Tongue (tissue), 2 donors: ENCODE results near the gene PREB. TPM values are rescaled to one million over a fixed set of nuclear protein-coding genes. Genes with fewer than 3 reads are reported as not detected.

Experiments
- DNase-seq: peaks from one replicate; pipeline ENCODE4 v3.0.0-alpha.2; 2015
- total RNA-seq: library from RNA; depleted of rRNA; stranded (reverse); fragments of >200 nt; gene quantifications from one replicate; pipeline ENCODE4 v1.2.3, GENCODE V29; 2014

The PREB gene
- total RNA-seq, 1 donor from 2014 or later = 52.6 TPM

- DNase-seq = peak; percentile 68
These were observed 51.5 kb downstream of the PREB start for GRCh38 chr2:27082773-27083409.

DNA sequence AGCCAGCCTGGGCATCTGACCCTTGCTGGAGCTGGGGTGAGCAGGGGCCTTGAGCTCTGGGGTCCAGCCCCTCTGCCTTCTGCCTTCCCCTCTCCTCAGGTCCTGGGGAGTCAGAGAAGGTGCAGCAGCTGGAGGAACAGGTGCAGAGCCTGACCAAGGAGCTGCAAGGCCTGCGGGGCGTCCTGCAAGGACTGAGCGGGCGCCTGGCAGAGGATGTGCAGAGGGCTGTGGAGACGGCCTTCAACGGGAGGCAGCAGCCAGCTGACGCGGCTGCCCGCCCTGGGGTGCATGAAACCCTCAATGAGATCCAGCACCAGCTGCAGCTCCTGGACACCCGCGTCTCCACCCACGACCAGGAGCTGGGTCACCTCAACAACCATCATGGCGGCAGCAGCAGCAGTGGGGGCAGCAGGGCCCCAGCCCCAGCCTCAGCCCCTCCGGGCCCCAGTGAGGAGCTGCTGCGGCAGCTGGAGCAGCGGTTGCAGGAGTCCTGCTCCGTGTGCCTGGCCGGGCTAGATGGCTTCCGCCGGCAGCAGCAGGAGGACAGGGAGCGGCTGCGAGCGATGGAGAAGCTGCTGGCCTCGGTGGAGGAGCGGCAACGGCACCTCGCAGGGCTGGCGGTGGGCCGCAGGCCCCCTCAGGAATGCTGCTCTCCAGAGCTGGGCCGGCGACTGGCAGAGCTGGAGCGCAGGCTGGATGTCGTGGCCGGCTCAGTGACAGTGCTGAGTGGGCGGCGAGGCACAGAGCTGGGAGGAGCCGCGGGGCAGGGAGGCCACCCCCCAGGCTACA is 52.3 kb downstream of the PREB start:
- DNase-seq = no peak

Other genes starting within 250 kb of the PREB start
- gene MAPRE3, start 164.0 kb downstream of the PREB start, total RNA-seq = 4.0 TPM
- gene TMEM214, start 101.7 kb downstream of the PREB start, total RNA-seq = 21.0 TPM
- 8.9 TPM for gene AGBL5, start 83.0 kb downstream of the PREB start, total RNA-seq
- gene OST4, start 63.0 kb downstream of the PREB start, total RNA-seq = 209 TPM
- gene EMILIN1, start 56.0 kb downstream of the PREB start, total RNA-seq = 82.0 TPM
- 1.6 TPM for gene KHK, start 47.9 kb downstream of the PREB start, total RNA-seq
- gene CGREF1, start 15.5 kb downstream of the PREB start, total RNA-seq = 1.6 TPM
- 1.3 TPM for gene ABHD1, start 10.8 kb downstream of the PREB start, total RNA-seq
- not detected for gene PRR30, start 4.8 kb upstream of the PREB start, total RNA-seq
- not detected for gene TCF23, start 14.4 kb upstream of the PREB start, total RNA-seq
- gene ATRAID, start 77.4 kb upstream of the PREB start, total RNA-seq = 114 TPM
- gene SLC5A6, start 77.6 kb upstream of the PREB start, total RNA-seq = 26.1 TPM
- gene CAD, start 82.7 kb upstream of the PREB start, total RNA-seq = 33.7 TPM
- gene SLC30A3, start 128.4 kb upstream of the PREB start, total RNA-seq = not detected
- gene DNAJC5G, start 140.8 kb upstream of the PREB start, total RNA-seq = not detected
- gene TRIM54, start 147.8 kb upstream of the PREB start, total RNA-seq = 40.5 TPM
- not detected for gene UCN, start 173.8 kb upstream of the PREB start, total RNA-seq
- gene MPV17, start 188.5 kb upstream of the PREB start, total RNA-seq = 34.6 TPM
- gene GTF3C2, start 222.1 kb upstream of the PREB start, total RNA-seq = 30.3 TPM
- 21.2 TPM for gene EIF2B4, start 235.7 kb upstream of the PREB start, total RNA-seq
- gene SNX17, start 236.0 kb upstream of the PREB start, total RNA-seq = 80.9 TPM
- 9.4 TPM for gene ZNF513, start 246.1 kb upstream of the PREB start, total RNA-seq